Measurements from ENCODE around the gene UBE3D. TPM values are rescaled to one million over a fixed set of nuclear protein-coding genes. Genes with fewer than 3 reads are reported as not detected.
"Not testable (repeated sequence)": the region's sequence is repeated elsewhere in the genome, so short reads cannot be mapped to it uniquely, and the experiment has no call there.

UBE3D gene
- total RNA-seq, 1 experiment from 2014 or later: 11.0 TPM

GRCh38 chr6:82951389-82951788, 114.3 kb downstream of the UBE3D start:
- ATAC-seq: peak; percentile 92
- BruUV-seq (replicated peaks): no TSS peak

GRCh38 chr6:82930915-82931314, 134.7 kb downstream of the UBE3D start:
- intact Hi-C loops (cut with micrococcal nuclease; ENCODE audit: unreplicated experiment); CTCF ChIA-PET; H3K27ac ChIP-seq (ENCODE audit: low read length); H3K4me1 ChIP-seq (ENCODE audit: control insufficient read depth, insufficient read depth, low read length); in situ Hi-C loops (cut with HindIII; ENCODE audit: low pct_unique_long_range_greater_than_20kb, low sequenced_read_pairs); ATAC-seq; DNase-seq (ENCODE audit: low read depth, low spot score); BruUV-seq (replicated peaks); H3K27me3 ChIP-seq (ENCODE audit: control insufficient read depth, insufficient read depth, low read length); POLR2A ChIA-PET; H3K4me3 ChIP-seq (ENCODE audit: low read depth in 2 of 2, low read length in 2 of 2); H3K9me3 ChIP-seq (ENCODE audit: control insufficient read depth, insufficient read depth, low read depth, low read length); H3K36me3 ChIP-seq (ENCODE audit: control insufficient read depth, insufficient read depth, low read length): not testable (repeated sequence)

More at GRCh38 chr6:82951389-82951788, 114.3 kb downstream of the UBE3D start:
- TF ChIP-seq SIN3A (IDR thresholded peaks at IDR 0.05; ENCODE audit: borderline replicate concordance, insufficient read depth, low read depth, low read length): no peak
- TF ChIP-seq REST (IDR thresholded peaks at IDR 0.05; ENCODE audit: insufficient read depth in 1 of 2, low read depth in 2 of 2, low read length in 1 of 2): no peak
- no peak for TF ChIP-seq POLR2AphosphoS5 (IDR thresholded peaks at IDR 0.05; ENCODE audit: low read depth, low read length)
- no peak for TF ChIP-seq CTCF (IDR thresholded peaks at IDR 0.05)
- TF ChIP-seq TCF7L2 (IDR thresholded peaks at IDR 0.05; ENCODE audit: low read depth, low read length): no peak
- intact Hi-C loops (cut with micrococcal nuclease; ENCODE audit: unreplicated experiment) (no loop called here), in situ Hi-C loops (cut with HindIII; ENCODE audit: low pct_unique_long_range_greater_than_20kb, low sequenced_read_pairs) (no loop called here)
- Histone ChIP-seq H3K36me3 (ENCODE audit: control insufficient read depth, insufficient read depth, low read length) (no peaks in the 10 kb centered on the region; the same call in 1 of the 2 replicates), H3K4me1 (ENCODE audit: control insufficient read depth, insufficient read depth, low read length) (peaks cover 3% of the 10 kb centered on the region; the same call in 1 of the 2 replicates), H3K27me3 (ENCODE audit: control insufficient read depth, insufficient read depth, low read length) (no peaks in the 10 kb centered on the region), H3K4me3 (ENCODE audit: low read depth in 2 of 2, low read length in 2 of 2) (no peak overlapping the region), H3K27ac (ENCODE audit: low read length) (no peak overlapping the region), H3K9me3 (ENCODE audit: control insufficient read depth, insufficient read depth, low read depth, low read length) (no peaks in the 10 kb centered on the region)
- ChIA-PET CTCF (no interaction called here), POLR2A (no interaction called here)
- DNase-seq (ENCODE audit: low read depth, low spot score): no peak

GRCh38 chr6:82924799-82925535, 140.7 kb downstream of the UBE3D start:
- Histone ChIP-seq H3K4me3 (ENCODE audit: low read depth in 2 of 2, low read length in 2 of 2) (no peak overlapping the region), H3K27ac (ENCODE audit: low read length) (no peak overlapping the region), H3K4me1 (ENCODE audit: control insufficient read depth, insufficient read depth, low read length) (no peaks in the 10 kb centered on the region), H3K36me3 (ENCODE audit: control insufficient read depth, insufficient read depth, low read length) (no peaks in the 10 kb centered on the region), H3K9me3 (ENCODE audit: control insufficient read depth, insufficient read depth, low read depth, low read length) (0 out of 2 replicates have a peak, but pooled peaks cover 3% of the 10 kb centered on the region), H3K27me3 (ENCODE audit: control insufficient read depth, insufficient read depth, low read length) (no peaks in the 10 kb centered on the region)
- ChIA-PET POLR2A (no interaction called here), CTCF (no interaction called here)
- ATAC-seq: no peak
- intact Hi-C loops (cut with micrococcal nuclease; ENCODE audit: unreplicated experiment) (no loop called here), in situ Hi-C loops (cut with HindIII; ENCODE audit: low pct_unique_long_range_greater_than_20kb, low sequenced_read_pairs) (no loop called here)
- TF ChIP-seq POLR2AphosphoS5 (IDR thresholded peaks at IDR 0.05; ENCODE audit: low read depth, low read length) (no peak), CTCF (IDR thresholded peaks at IDR 0.05) (no peak), SIN3A (IDR thresholded peaks at IDR 0.05; ENCODE audit: borderline replicate concordance, insufficient read depth, low read depth, low read length) (no peak), REST (IDR thresholded peaks at IDR 0.05; ENCODE audit: insufficient read depth in 1 of 2, low read depth in 2 of 2, low read length in 1 of 2) (no peak), TCF7L2 (IDR thresholded peaks at IDR 0.05; ENCODE audit: low read depth, low read length) (no peak)
- no TSS peak for BruUV-seq (replicated peaks)
- DNase-seq (ENCODE audit: low read depth, low spot score): no peak
